Measurements from ENCODE around the gene GNG12. TPM values are rescaled to one million over a fixed set of nuclear protein-coding genes. Genes with fewer than 3 reads are reported as not detected.

Gene GNG12
- total and polyA plus RNA-seq, 2 donors (not counting 1 experiment from before 2014, with no cell fraction given): not detected

GRCh38 chr1:67768480-67768879 lies 64.8 kb downstream of the GNG12 start:
- WGBS (ENCODE audit: insufficient coverage): no CpG with 5 or more reads among the region's 1 CpG
- Histone ChIP-seq H3K27me3 (replicated peaks in 1 of 4; ENCODE audit: control extremely low read depth in 1 of 4, control insufficient read depth in 3 of 4, insufficient read depth in 4 of 4, low read length in 3 of 4) (peaks cover 0 to 21% (median 13%) of the 10 kb centered on the region in 4 experiments), H3K4me3 (ENCODE audit: control extremely low read depth in 1 of 5, extremely low read depth in 1 of 5, insufficient read depth in 1 of 5, low read depth in 2 of 5, low read length in 4 of 5) (no peak overlapping the region), H3K27ac (ENCODE audit: low read length in 2 of 2) (no peak overlapping the region), H2AFZ (ENCODE audit: insufficient read depth, low read depth, low read length, poor library complexity, severe bottlenecking) (no peak overlapping the region), H3K9me3 (ENCODE audit: control extremely low read depth in 1 of 3, control insufficient read depth in 2 of 3, insufficient read depth in 1 of 3, low read length in 2 of 3) (no peaks in the 10 kb centered on the region), H3K4me2 (replicated peaks; ENCODE audit: low read depth, low read length, poor library complexity, severe bottlenecking) (no peak overlapping the region), H3K36me3 (replicated peaks in 1 of 2; ENCODE audit: control extremely low read depth in 1 of 2, control insufficient read depth in 1 of 2, extremely low read depth in 1 of 2, insufficient read depth in 2 of 2, low read length in 1 of 2) (no peaks in the 10 kb centered on the region), H4K20me1 (ENCODE audit: control insufficient read depth, insufficient read depth, low read length, poor library complexity, severe bottlenecking) (no peaks in the 10 kb centered on the region), H3K9ac (ENCODE audit: low read length) (no peak overlapping the region), H3K4me1 (ENCODE audit: control insufficient read depth in 2 of 2, insufficient read depth in 2 of 2, low read length in 2 of 2) (peaks cover 6 to 8% of the 10 kb centered on the region in 2 donors), H3K79me2 (ENCODE audit: control insufficient read depth, insufficient read depth, low read length) (no peaks in the 10 kb centered on the region)
- Mint-ChIP-seq H3K4me1 (peaks cover 8% of the 10 kb centered on the region), H3K4me3 (no peak overlapping the region), H3K9me3 (ENCODE audit: insufficient read depth) (no peaks in the 10 kb centered on the region), H3K27ac (no peak overlapping the region), H3K27me3 (peaks cover 48% of the 10 kb centered on the region)
- POLR2A ChIA-PET: no interaction called here
- no peak for ATAC-seq (ENCODE audit: low read depth)
- no peak for TF ChIP-seq CTCF (IDR thresholded peaks at IDR 0.05)
- no peak for TF ChIP-seq EZH2 (IDR thresholded peaks at IDR 0.05; ENCODE audit: borderline replicate concordance, insufficient read depth, low read depth, low read length, poor library complexity, severe bottlenecking)
- intact Hi-C loops (cut with micrococcal nuclease): no loop called here
- CTCF ChIA-PET: interaction anchor here (1.6 to 8.5 kb wide), 3 partner anchors 10 to 235 kb away, joined by 4 to 63 read pairs (median 18); partner anchors contain the start of gene GADD45A
- DNase-seq: no peak

GRCh38 chr1:67767103-67767782 lies 66.0 kb downstream of the GNG12 start:
- 95% methylated on average over 6 of the region's 6 CpGs for WGBS (ENCODE audit: insufficient coverage)
- peaks cover 48% of the 10 kb centered on the region for H3K27me3 Mint-ChIP-seq

More at GRCh38 chr1:67767103-67767782, 66.0 kb downstream of the GNG12 start:
- ChIA-PET CTCF (interaction anchor here (0.8 to 8.5 kb wide), 11 partner anchors 9 to 1970 kb away, joined by 3 to 63 read pairs (median 4); partner anchors contain the start of gene GADD45A), POLR2A (no interaction called here)
- H3K4me1 Mint-ChIP-seq: peaks cover 8% of the 10 kb centered on the region
- no peak overlapping the region for H3K27ac Mint-ChIP-seq
- Histone ChIP-seq H3K9ac (ENCODE audit: low read length) (no peak overlapping the region), H4K20me1 (ENCODE audit: control insufficient read depth, insufficient read depth, low read length, poor library complexity, severe bottlenecking) (no peaks in the 10 kb centered on the region), H3K4me2 (replicated peaks; ENCODE audit: low read depth, low read length, poor library complexity, severe bottlenecking) (no peak overlapping the region), H3K9me3 (ENCODE audit: control extremely low read depth in 1 of 3, control insufficient read depth in 2 of 3, insufficient read depth in 1 of 3, low read length in 2 of 3) (no peaks in the 10 kb centered on the region), H3K27me3 (replicated peaks in 1 of 4; ENCODE audit: control extremely low read depth in 1 of 4, control insufficient read depth in 3 of 4, insufficient read depth in 4 of 4, low read length in 3 of 4) (peaks cover 0 to 21% (median 14%) of the 10 kb centered on the region in 4 experiments), H3K36me3 (replicated peaks in 1 of 2; ENCODE audit: control extremely low read depth in 1 of 2, control insufficient read depth in 1 of 2, extremely low read depth in 1 of 2, insufficient read depth in 2 of 2, low read length in 1 of 2) (no peaks in the 10 kb centered on the region), H3K27ac (ENCODE audit: low read length in 2 of 2) (no peak overlapping the region), H2AFZ (ENCODE audit: insufficient read depth, low read depth, low read length, poor library complexity, severe bottlenecking) (no peak overlapping the region), H3K4me3 (ENCODE audit: control extremely low read depth in 1 of 5, extremely low read depth in 1 of 5, insufficient read depth in 1 of 5, low read depth in 2 of 5, low read length in 4 of 5) (no peak overlapping the region), H3K79me2 (ENCODE audit: control insufficient read depth, insufficient read depth, low read length) (no peaks in the 10 kb centered on the region), H3K4me1 (ENCODE audit: control insufficient read depth in 2 of 2, insufficient read depth in 2 of 2, low read length in 2 of 2) (peaks cover 6 to 8% of the 10 kb centered on the region in 2 donors)
- no peak for ATAC-seq (ENCODE audit: low read depth)
- no peak overlapping the region for H3K4me3 Mint-ChIP-seq
- DNase-seq: no peak
- H3K9me3 Mint-ChIP-seq (ENCODE audit: insufficient read depth): no peaks in the 10 kb centered on the region
- intact Hi-C loops (cut with micrococcal nuclease): no loop called here
- no peak for TF ChIP-seq EZH2 (IDR thresholded peaks at IDR 0.05; ENCODE audit: borderline replicate concordance, insufficient read depth, low read depth, low read length, poor library complexity, severe bottlenecking)
